GM12891 (cell line): ENCODE results near the gene CDK14.
"Not testable (repeated sequence)": the region's sequence is repeated elsewhere in the genome, so short reads cannot be mapped to it uniquely, and the experiment has no call there.

Experiments
- DNase-seq: peaks from one replicate; pipeline ENCODE4 v3.0.0; 2011; ENCODE audit warnings: low spot score; ENCODE audit not compliant: insufficient read length
- FAIRE-seq: peaks from 2 replicates; lab custom pipeline; 2011; peaks lifted over from hg19 to GRCh38; lab: Jason Lieb, UNC
- PAX5 ChIP-seq: IDR thresholded peaks from 2 replicates; pipeline ENCODE4 v1.6.1; 2011; ENCODE audit warnings: low read length, moderate library complexity, mild to moderate bottlenecking; ENCODE audit not compliant: insufficient read depth, severe bottlenecking
- POLR2A ChIP-seq: IDR thresholded peaks from 2 replicates; pipeline ENCODE4 v1.6.1; 2011; ENCODE audit warnings: low read depth, low read length, control low read depth
- POLR2AphosphoS5 ChIP-seq: IDR thresholded peaks from 2 replicates; pipeline ENCODE4 v1.6.1; 2011; ENCODE audit warnings: low read depth, low read length, control low read depth
- POU2F2 ChIP-seq: IDR thresholded peaks from 2 replicates; pipeline ENCODE4 v1.6.1; 2011; ENCODE audit warnings: low read depth, mild to moderate bottlenecking, control low read depth, low read length, moderate library complexity
- SPI1 ChIP-seq: IDR thresholded peaks from 2 replicates; pipeline ENCODE4 v1.6.1; 2011; ENCODE audit warnings: low read depth, low read length, control low read depth
- TAF1 ChIP-seq: IDR thresholded peaks from 2 replicates; pipeline ENCODE4 v1.6.1; 2011; ENCODE audit warnings: low read depth, low read length, control low read depth

CDK14 gene

GRCh38 chr7:90625051-90625450 is 28.9 kb downstream of the CDK14 start:
- no peak for DNase-seq

GRCh38 chr7:90625562-90625961 is 29.4 kb downstream of the CDK14 start:
- FAIRE-seq: no peak
- no peak for TF ChIP-seq TAF1
- no peak for TF ChIP-seq POLR2AphosphoS5
- TF ChIP-seq SPI1: no peak
- no peak for DNase-seq

More at GRCh38 chr7:90625051-90625450, 28.9 kb downstream of the CDK14 start:
- TF ChIP-seq PAX5: no peak
- no peak for TF ChIP-seq POLR2A
- no peak for TF ChIP-seq SPI1
- TF ChIP-seq TAF1: no peak
- FAIRE-seq: no peak

- DNase-seq: no peak
- TF ChIP-seq POLR2AphosphoS5 (no peak), POU2F2 (no peak), PAX5 (no peak), SPI1 (no peak), POLR2A (no peak), TAF1 (no peak)
- no peak for FAIRE-seq
Measured at GRCh38 chr7:90626013-90626412, 29.9 kb downstream of the CDK14 start.

- DNase-seq (no peak), FAIRE-seq (peak; percentile 60)
- TF ChIP-seq PAX5 (no peak), SPI1 (no peak), POLR2A (no peak), POLR2AphosphoS5 (no peak), TAF1 (no peak), POU2F2 (no peak)
Measured at GRCh38 chr7:90629297-90629918, 33.3 kb downstream of the CDK14 start.

GRCh38 chr7:90631502-90631901 is 35.4 kb downstream of the CDK14 start:
- DNase-seq (no peak), FAIRE-seq (no peak)
- TF ChIP-seq POLR2AphosphoS5 (no peak), PAX5 (no peak), POU2F2 (no peak), SPI1 (no peak), TAF1 (no peak), POLR2A (no peak)

- FAIRE-seq: not testable (repeated sequence)
Measured at GRCh38 chr7:90639683-90640082, 43.6 kb downstream of the CDK14 start.

GRCh38 chr7:90642978-90643377 is 46.9 kb downstream of the CDK14 start:
- TF ChIP-seq POLR2A (no peak), POU2F2 (no peak), TAF1 (no peak), PAX5 (no peak), SPI1 (no peak)
- DNase-seq: no peak
- no peak for FAIRE-seq

More at GRCh38 chr7:90639683-90640082, 43.6 kb downstream of the CDK14 start:
- DNase-seq: not testable (repeated sequence)

GRCh38 chr7:90645784-90646183 is 49.7 kb downstream of the CDK14 start:
- no peak for FAIRE-seq
- TF ChIP-seq TAF1: no peak
- TF ChIP-seq POLR2AphosphoS5: no peak
- no peak for DNase-seq

- FAIRE-seq (no peak), DNase-seq (no peak)
- no peak for TF ChIP-seq POU2F2
- TF ChIP-seq POLR2AphosphoS5: no peak
Measured at GRCh38 chr7:90648107-90648506, 52.0 kb downstream of the CDK14 start.

- no peak for FAIRE-seq
- no peak for DNase-seq
Measured at GRCh38 chr7:90648834-90649233, 52.7 kb downstream of the CDK14 start.

More at GRCh38 chr7:90648834-90649233, 52.7 kb downstream of the CDK14 start:
- TF ChIP-seq POU2F2: no peak
- no peak for TF ChIP-seq PAX5
- no peak for TF ChIP-seq POLR2A
- no peak for TF ChIP-seq POLR2AphosphoS5
- TF ChIP-seq SPI1: no peak
- TF ChIP-seq TAF1: no peak
